Trophoblast cell (in vitro differentiated cells and primary cell): ENCODE data around the gene PLA2G4A.

ENCODE experiments used
- DNase-seq, 2 donors: peaks; one replicate each; pipeline ENCODE4 v3.0.0-alpha.2; 2016
- H2AFZ ChIP-seq: 2 replicates; pipeline ENCODE4 v1.6.1; 2013; ENCODE audit warnings: low read length, moderate library complexity, mild to moderate bottlenecking; ENCODE audit not compliant: insufficient read depth, poor library complexity
- H2AK5ac ChIP-seq: 2 replicates; pipeline ENCODE4 v1.6.1; 2013; ENCODE audit warnings: mild to moderate bottlenecking, low read length
- H2BK120ac ChIP-seq: 2 replicates; pipeline ENCODE4 v1.6.1; 2013; ENCODE audit warnings: low read length, mild to moderate bottlenecking, moderate library complexity; ENCODE audit not compliant: insufficient read depth, poor library complexity
- H2BK12ac ChIP-seq: 2 replicates; pipeline ENCODE4 v1.6.1; 2013; ENCODE audit warnings: mild to moderate bottlenecking, low read length, moderate library complexity
- H2BK5ac ChIP-seq: 2 replicates; pipeline ENCODE4 v1.6.1; 2013; ENCODE audit warnings: low read length, low read depth, moderate library complexity, mild to moderate bottlenecking; ENCODE audit not compliant: poor library complexity
- H3K14ac ChIP-seq: 2 replicates; pipeline ENCODE4 v1.6.1; 2013; ENCODE audit warnings: mild to moderate bottlenecking, low read length
- H3K18ac ChIP-seq: 2 replicates; pipeline ENCODE4 v1.6.1; 2013; ENCODE audit warnings: mild to moderate bottlenecking, low read length
- H3K23ac ChIP-seq: 2 replicates; pipeline ENCODE4 v1.6.1; 2013; ENCODE audit warnings: low read length
- H3K27ac ChIP-seq: 2 replicates; pipeline ENCODE4 v1.5.1; 2013; ENCODE audit warnings: low read depth, mild to moderate bottlenecking, inconsistent platforms, low read length, moderate library complexity
- H3K27me3 ChIP-seq: 2 replicates; pipeline ENCODE4 v1.6.1; 2013; ENCODE audit warnings: inconsistent platforms, mild to moderate bottlenecking, low read length, moderate library complexity; ENCODE audit not compliant: insufficient read depth
- H3K36me3 ChIP-seq, 2 experiments: 1 replicate in 1 of 2; 2 replicates in 1 of 2; pipeline ENCODE4 v1.6.1; 2013; ENCODE audit warnings: low read length in 2 of 2, mild to moderate bottlenecking in 2 of 2, moderate library complexity in 1 of 2; ENCODE audit not compliant: insufficient read depth in 2 of 2, control insufficient read depth in 1 of 2
- H3K4ac ChIP-seq: 2 replicates; pipeline ENCODE4 v1.6.1; 2013; ENCODE audit warnings: low read depth, mild to moderate bottlenecking, low read length, moderate library complexity
- H3K4me1 ChIP-seq, 2 experiments: 1 replicate in 1 of 2; 2 replicates in 1 of 2; pipeline ENCODE4 v1.6.1; 2013; ENCODE audit warnings: low read length in 2 of 2, mild to moderate bottlenecking in 2 of 2, moderate library complexity in 1 of 2; ENCODE audit not compliant: insufficient read depth in 2 of 2, control insufficient read depth in 1 of 2
- H3K4me2 ChIP-seq: 2 replicates; pipeline ENCODE4 v1.6.1; 2013; ENCODE audit warnings: inconsistent platforms, mild to moderate bottlenecking, low read length, moderate library complexity
- H3K4me3 ChIP-seq: 2 replicates; pipeline ENCODE4 v1.5.1; 2013; ENCODE audit warnings: mild to moderate bottlenecking, low read depth, low read length, inconsistent platforms
- H3K79me1 ChIP-seq: one replicate; pipeline ENCODE4 v1.6.1; 2013; ENCODE audit warnings: low read length
- H3K79me2 ChIP-seq: 2 replicates; pipeline ENCODE4 v1.6.1; 2013; ENCODE audit warnings: low read length, mild to moderate bottlenecking; ENCODE audit not compliant: control insufficient read depth, insufficient read depth, poor library complexity
- H3K9ac ChIP-seq: 2 replicates; pipeline ENCODE4 v1.6.1; 2013; ENCODE audit warnings: mild to moderate bottlenecking, low read length
- H3K9me3 ChIP-seq: 2 replicates; pipeline ENCODE4 v1.6.1; 2013; ENCODE audit warnings: low read depth, mild to moderate bottlenecking, control low read depth, inconsistent platforms, low read length; ENCODE audit not compliant: insufficient read depth
- H4K12ac ChIP-seq: 2 replicates; pipeline ENCODE4 v1.6.1; 2013; ENCODE audit warnings: low read depth, mild to moderate bottlenecking, low read length, moderate library complexity
- H4K8ac ChIP-seq: 2 replicates; pipeline ENCODE4 v1.6.1; 2013; ENCODE audit warnings: low read depth, mild to moderate bottlenecking, low read length, moderate library complexity
- H4K91ac ChIP-seq: one replicate; pipeline ENCODE4 v1.6.1; 2013; ENCODE audit warnings: low read depth, mild to moderate bottlenecking, low read length, moderate library complexity
- WGBS: extraction: QIAGEN DNeasy Blood & Tissue Kit; methylation state at CpG from one replicate; pipeline ENCODE4 v1.1.7; 2013; ENCODE audit warnings: missing lambda C conversion rate; ENCODE audit not compliant: insufficient read length, insufficient coverage; ENCODE audit errors: extremely low coverage; 5-methylcytosine and 5-hydroxymethylcytosine counted together

Gene PLA2G4A

GRCh38 chr1:186927884-186928283 is 99.1 kb downstream of the PLA2G4A start:
- Histone ChIP-seq H2AK5ac (no peak overlapping the region), H3K9ac (no peak overlapping the region), H3K79me2 (no peaks in the 10 kb centered on the region), H3K36me3 (no peaks in the 10 kb centered on the region), H3K14ac (no peak overlapping the region), H2BK120ac (peak overlapping the region; percentile 69), H3K4ac (no peak overlapping the region), H4K91ac (no peak overlapping the region), H3K18ac (no peak overlapping the region), H3K4me3 (no peak overlapping the region), H2AFZ (no peak overlapping the region), H4K8ac (no peak overlapping the region), H2BK5ac (no peak overlapping the region), H2BK12ac (peak overlapping the region; percentile 50), H3K27me3 (no peaks in the 10 kb centered on the region), H3K9me3 (no peaks in the 10 kb centered on the region), H4K12ac (no peak overlapping the region), H3K4me2 (no peak overlapping the region), H3K23ac (no peak overlapping the region), H3K4me1 (peaks cover 5 to 6% of the 10 kb centered on the region in 2 experiments), H3K79me1 (no peaks in the 10 kb centered on the region), H3K27ac (peak overlapping the region; percentile 34)
- WGBS, result no CpG with 5 or more reads among the region's 4 CpGs
- DNase-seq, result no peak

GRCh38 chr1:186930238-186930637 is 101.5 kb downstream of the PLA2G4A start:
- H3K9ac ChIP-seq, result no peak overlapping the region
- H3K4me2 ChIP-seq, result no peak overlapping the region
- H3K4ac ChIP-seq, result no peak overlapping the region
- no peak overlapping the region for H3K14ac ChIP-seq
- no peak overlapping the region for H3K27ac ChIP-seq
- H2AK5ac ChIP-seq, result no peak overlapping the region
- no peak overlapping the region for H4K91ac ChIP-seq
- H3K79me2 ChIP-seq, result no peaks in the 10 kb centered on the region
- no peak overlapping the region for H4K12ac ChIP-seq
- H3K4me1 ChIP-seq, result peaks cover 5 to 6% of the 10 kb centered on the region in 2 experiments
- no peak overlapping the region for H4K8ac ChIP-seq
- no peaks in the 10 kb centered on the region for H3K79me1 ChIP-seq
- no peaks in the 10 kb centered on the region for H3K27me3 ChIP-seq
- no CpG with 5 or more reads among the region's 2 CpGs for WGBS
- no peak overlapping the region for H3K23ac ChIP-seq
- H2BK12ac ChIP-seq, result no peak overlapping the region
- no peak overlapping the region for H3K18ac ChIP-seq
- no peak overlapping the region for H2BK120ac ChIP-seq
- no peak overlapping the region for H2AFZ ChIP-seq
- H3K9me3 ChIP-seq, result no peaks in the 10 kb centered on the region
- DNase-seq, result no peak
- no peak overlapping the region for H2BK5ac ChIP-seq
- H3K36me3 ChIP-seq, result no peaks in the 10 kb centered on the region
- no peak overlapping the region for H3K4me3 ChIP-seq

- no peaks in the 10 kb centered on the region for H3K4me1 ChIP-seq
- H3K9me3 ChIP-seq, result no peaks in the 10 kb centered on the region
- H3K4ac ChIP-seq, result no peak overlapping the region
- H3K18ac ChIP-seq, result no peak overlapping the region
- no peaks in the 10 kb centered on the region for H3K27me3 ChIP-seq
- no peak overlapping the region for H2AFZ ChIP-seq
- H3K27ac ChIP-seq, result no peak overlapping the region
- H4K91ac ChIP-seq, result no peak overlapping the region
- no peak overlapping the region for H4K12ac ChIP-seq
- no peak overlapping the region for H3K4me3 ChIP-seq
- WGBS, result no CpG with 5 or more reads among the region's 3 CpGs
- no peak overlapping the region for H2BK120ac ChIP-seq
- H2BK12ac ChIP-seq, result no peak overlapping the region
- H4K8ac ChIP-seq, result no peak overlapping the region
- H3K4me2 ChIP-seq, result no peak overlapping the region
- no peak overlapping the region for H3K14ac ChIP-seq
- no peak overlapping the region for H3K23ac ChIP-seq
- H2AK5ac ChIP-seq, result no peak overlapping the region
- DNase-seq, result no peak
- no peaks in the 10 kb centered on the region for H3K79me1 ChIP-seq
- H3K36me3 ChIP-seq, result no peaks in the 10 kb centered on the region
- H3K9ac ChIP-seq, result no peak overlapping the region
- H2BK5ac ChIP-seq, result no peak overlapping the region
- H3K79me2 ChIP-seq, result no peaks in the 10 kb centered on the region
These were observed 108.4 kb downstream of the PLA2G4A start for GRCh38 chr1:186937016-186937670.

GRCh38 chr1:186943891-186944686 is 115.3 kb downstream of the PLA2G4A start:
- H3K36me3 ChIP-seq, result no peaks in the 10 kb centered on the region
- H3K4me1 ChIP-seq, result no peaks in the 10 kb centered on the region

More at GRCh38 chr1:186943891-186944686, 115.3 kb downstream of the PLA2G4A start:
- H4K8ac ChIP-seq, result no peak overlapping the region
- no peaks in the 10 kb centered on the region for H3K79me1 ChIP-seq
- no peak overlapping the region for H2BK12ac ChIP-seq
- no peak overlapping the region for H4K91ac ChIP-seq
- no peak overlapping the region for H3K4me2 ChIP-seq
- no peak overlapping the region for H2AK5ac ChIP-seq
- no peak overlapping the region for H3K4me3 ChIP-seq
- no peaks in the 10 kb centered on the region for H3K79me2 ChIP-seq
- no peak overlapping the region for H3K27ac ChIP-seq
- H3K9me3 ChIP-seq, result no peaks in the 10 kb centered on the region
- no CpG with 5 or more reads among the region's 8 CpGs for WGBS
- H3K27me3 ChIP-seq, result no peaks in the 10 kb centered on the region
- DNase-seq, result peak; percentile 46 to 68
- no peak overlapping the region for H3K4ac ChIP-seq
- H2BK120ac ChIP-seq, result no peak overlapping the region
- H3K18ac ChIP-seq, result no peak overlapping the region
- no peak overlapping the region for H3K9ac ChIP-seq
- H3K14ac ChIP-seq, result no peak overlapping the region
- no peak overlapping the region for H2BK5ac ChIP-seq
- no peak overlapping the region for H2AFZ ChIP-seq
- no peak overlapping the region for H4K12ac ChIP-seq
- H3K23ac ChIP-seq, result no peak overlapping the region
